NCI-H2171 treated with DMSO at 0.1 percent for 48 hours (cell line): ENCODE data around the gene F3.

Experiments used
- DNase-seq: peaks from one replicate; lab custom pipeline; 2025; lab: John Stamatoyannopoulos, UW

F3 gene

DNA sequence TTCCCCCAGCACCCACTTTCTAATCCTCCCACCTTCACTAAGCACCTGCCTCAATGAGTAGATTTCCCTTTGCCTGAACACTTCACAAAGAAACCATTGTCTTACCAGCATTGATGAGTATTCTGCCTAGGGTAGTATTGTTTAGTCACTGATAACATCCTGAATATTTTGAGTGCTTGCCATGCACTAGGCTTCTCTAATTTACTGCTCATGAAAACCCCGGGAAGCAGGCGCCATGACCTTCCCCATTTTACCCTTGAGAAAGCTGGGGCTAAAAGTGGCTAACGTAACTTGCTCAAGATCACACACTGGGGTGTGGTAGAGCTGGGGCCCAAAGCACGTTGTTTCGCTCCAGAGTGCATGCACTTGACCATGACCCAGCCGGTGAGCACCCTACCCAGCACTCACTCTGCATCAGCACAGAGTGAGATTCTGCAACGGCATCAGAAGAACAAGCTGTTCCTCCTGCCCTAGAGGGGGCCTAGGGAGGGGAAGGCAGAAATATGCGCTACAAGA, 10.6 kb upstream of the F3 start:
- no peak for DNase-seq

DNA sequence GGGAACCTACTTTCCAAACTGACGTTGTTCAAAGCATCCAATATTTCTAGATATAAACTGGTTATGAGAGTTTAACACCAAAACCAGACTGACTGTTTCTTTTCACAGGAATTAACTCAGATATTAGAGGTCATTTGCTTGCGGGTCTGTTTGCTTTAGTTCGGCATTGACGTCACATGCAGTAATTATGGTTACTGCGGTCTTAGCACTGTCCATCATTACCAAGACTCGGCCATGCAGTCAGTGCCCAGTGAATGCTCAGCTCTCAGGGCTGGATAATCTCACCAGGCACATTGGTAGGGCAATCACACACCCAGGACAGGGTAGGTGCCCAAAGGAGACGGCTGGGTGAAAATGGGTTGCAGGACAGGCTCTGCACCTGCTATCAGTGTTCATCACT, 9.9 kb upstream of the F3 start:
- DNase-seq = no peak

DNA sequence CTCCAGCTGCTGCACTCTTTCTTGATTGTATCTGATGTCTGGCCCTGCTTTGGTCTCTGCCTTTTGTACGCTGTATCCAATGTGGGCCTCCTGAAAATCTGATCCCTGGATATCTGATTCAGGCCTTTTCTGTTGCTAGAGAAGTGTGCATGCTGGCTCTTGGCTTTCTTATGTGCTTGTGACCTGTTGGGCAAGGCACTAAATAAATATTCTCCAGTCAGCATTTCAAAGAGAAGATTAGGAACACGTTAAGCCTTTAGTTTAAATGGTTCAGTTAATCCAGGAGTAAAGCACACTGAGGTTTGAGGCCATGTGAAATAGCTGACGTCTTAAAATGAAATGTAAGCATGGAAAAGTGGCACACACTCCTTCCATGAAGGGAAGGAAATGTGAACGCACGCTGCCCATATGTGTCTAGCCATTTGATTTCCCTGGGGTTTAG, 9.3 kb upstream of the F3 start:
- no peak for DNase-seq

DNA sequence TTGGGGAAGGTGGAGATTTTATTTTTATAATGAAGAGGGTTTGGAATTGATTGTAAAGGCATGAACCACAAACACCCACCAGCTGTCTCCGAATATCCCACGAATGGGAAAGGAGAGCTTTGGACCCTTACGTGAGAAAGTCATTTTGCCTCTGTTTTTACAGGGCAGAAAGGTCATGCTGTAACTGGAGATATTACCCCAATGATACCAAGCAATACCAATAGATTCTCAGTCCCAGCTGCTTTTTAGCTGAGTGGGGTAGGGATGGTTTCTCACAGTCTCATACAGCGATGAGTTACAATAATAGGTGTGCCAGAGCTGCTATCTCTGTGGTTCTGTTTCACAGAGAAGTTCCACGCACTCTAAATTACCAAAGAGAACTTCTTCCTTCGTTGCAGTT, 8.8 kb upstream of the F3 start:
- no peak for DNase-seq

DNA sequence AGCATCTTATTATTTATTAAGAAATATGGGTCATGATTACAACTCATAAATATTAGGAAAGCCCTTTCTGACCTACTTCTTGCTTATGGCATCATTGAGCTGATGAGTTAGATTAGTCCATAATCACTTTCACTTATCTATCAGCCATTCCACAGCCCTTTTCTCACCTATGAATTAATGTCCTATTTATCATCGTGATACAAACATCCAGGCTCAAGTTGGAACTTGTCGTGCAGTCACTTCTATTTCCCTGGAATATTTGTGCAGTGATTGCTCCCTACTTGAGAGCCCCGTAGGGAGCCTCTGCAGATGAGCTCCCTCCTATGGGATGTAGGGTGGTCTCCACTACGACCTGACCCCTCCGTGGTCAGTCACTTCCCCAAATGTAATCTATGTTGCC, 8.1 kb upstream of the F3 start:
- DNase-seq = no peak

DNA sequence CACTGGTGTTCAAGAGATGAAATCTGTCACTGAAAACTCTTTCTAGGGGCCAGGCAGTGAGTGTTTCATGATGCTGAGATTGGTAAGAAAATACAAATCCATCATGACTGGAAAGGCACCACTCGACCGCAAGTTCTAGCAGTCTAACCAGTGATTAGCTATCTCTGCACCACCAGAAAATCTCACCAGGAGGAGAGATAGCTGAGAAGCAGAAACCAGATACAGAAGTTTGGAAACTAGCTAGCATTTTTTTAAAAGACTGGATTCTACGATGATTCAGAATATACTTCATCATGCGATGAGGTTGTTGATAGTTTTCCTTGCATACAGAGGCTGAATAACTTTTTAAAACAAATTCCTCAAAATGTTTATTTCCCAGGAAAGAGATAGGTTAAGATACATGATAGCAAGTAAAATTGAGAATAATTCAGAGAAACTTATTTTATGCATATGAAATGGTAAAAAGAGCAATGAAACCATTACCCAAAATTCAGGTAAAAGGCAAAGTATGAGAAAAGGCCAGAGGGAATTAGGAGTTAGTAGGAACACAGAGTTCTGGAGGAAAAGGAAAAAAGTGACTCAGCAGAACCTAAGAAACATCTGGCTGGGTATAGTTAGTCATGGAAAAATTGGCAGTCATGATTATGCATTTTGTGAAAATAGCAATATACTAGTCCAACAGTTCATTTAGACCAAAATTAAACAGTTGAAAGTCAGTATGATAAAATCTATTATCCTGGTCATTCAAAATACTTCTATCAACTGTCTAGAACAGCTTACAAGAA, 3.3 kb upstream of the F3 start:
- DNase-seq = no peak

DNA sequence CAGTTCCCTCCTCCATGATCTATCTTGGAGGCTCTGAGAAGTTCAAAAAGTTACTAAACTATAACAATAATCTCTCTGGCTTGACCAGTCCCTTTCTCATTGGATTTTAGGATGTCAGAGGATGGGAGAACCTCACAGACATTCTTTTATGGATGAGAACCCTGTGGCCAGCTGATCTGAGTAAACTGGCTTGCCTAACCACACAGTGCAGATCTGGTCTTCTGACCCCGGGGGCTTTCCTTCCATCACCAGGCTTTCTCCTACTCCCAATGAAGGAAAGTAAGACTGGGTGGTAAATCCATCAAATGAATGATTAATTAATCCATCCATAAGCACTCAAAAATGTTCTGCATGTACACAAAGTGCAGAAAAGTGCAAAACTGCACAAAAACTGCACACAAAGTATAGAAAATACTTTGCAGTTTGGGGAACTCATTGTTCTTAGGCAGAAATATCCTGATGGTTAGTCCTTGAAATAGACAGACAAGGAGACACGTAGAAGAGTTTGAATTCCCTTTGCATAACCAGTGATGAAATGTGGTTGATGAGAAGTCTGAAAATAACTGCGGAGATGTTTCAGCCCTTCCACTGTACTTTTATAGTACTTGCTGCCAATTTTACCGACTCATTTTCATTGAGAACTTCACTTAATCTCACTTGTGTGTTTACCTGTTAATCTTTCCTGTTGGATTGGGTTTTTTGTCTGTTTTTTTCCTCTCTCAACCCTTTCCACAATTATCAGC, 2.5 kb upstream of the F3 start:
- DNase-seq = no peak

DNA sequence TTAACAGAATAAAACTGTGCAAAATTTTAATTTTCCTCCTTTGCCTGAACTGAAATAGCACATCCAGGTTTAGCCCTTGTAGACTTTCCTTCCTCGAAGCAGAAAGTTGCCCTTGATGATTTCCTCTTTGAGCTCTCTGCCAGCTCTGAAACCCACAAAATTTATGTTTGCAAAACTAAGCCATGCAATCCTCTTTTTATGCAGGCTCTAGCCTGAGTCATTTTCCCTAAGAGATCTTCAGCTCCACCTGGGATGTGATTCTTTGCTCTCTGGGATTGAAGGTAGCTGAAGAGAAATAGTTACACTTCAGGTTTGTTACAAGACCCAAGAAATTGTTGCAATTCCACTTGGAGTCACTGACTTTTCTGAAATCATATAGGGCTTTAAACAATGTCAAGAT, 1.4 kb upstream of the F3 start:
- no peak for DNase-seq

DNA sequence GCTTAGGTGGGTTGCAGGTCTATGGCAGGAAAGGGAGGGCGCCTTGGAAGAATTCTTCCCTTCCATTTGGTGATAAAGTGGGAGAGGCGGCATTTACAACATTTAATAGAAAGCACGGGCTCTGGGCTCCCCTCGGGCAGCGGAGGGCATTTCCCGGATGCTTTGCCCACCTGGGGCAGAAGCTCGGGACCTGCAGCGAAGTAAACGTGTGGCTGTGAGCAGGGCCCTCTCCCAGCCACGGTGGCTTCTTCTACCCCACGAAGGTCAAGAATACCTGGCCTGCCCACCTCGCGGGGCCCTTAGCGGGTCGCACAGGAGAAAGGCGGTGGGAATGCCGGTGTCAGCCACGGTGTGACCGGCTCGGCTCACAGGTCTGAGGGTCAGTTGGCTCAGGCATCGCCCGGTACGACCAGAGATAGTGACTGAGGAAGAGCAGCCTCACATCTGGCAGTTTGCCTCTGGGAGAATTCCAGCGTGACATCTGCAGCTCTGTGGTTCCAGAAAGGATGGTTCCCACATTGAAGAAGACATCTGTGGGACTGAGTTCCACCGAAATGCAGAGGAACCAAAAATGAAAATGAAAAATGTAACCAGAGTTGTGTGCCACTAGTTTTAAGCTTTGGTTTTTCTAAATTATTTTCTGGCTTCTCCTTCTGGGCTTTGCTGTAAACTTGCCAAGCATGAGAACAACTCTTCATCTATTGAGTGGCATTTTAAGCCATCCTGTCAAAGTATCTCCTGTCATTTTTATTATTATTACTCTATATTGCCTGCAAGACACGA, 720 bp upstream of the F3 start:
- no peak for DNase-seq

DNA sequence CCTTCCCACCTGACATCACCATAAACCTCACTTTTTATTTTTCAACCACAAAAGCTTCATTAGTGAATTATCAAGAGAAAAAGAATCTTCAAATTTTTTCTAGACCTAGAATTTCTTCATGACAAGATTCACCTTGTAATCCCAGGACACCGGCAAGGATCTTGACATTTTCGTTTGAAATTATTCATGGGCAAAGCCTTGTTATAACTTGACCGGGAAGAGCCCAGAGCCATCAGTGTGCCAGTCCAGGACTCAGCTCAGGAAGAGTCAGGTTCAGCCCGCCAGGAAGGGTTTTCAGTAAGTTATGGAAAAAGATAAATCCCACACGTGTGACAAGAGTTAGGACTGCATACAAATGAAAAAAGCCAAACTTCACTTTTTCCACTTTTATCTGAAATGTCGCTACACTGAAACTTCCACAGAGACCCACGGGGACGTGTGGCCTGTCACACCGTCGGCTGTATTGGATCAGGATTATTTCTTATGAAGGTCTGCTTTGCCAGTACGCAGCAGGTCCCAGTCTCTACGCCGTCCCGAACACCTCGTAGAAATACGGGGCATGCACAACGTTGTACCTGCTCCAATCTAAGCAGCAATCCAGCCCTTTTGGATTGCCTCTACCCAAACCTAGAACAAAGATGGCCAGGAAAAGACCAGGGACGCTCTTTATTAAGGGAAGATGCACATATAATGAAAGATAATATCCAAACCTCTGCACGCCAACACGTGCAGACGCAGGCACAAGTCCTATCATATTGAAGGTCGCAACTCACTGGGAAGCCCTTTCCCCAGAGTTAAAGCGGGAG, 916 bp downstream of the F3 start:
- no peak for DNase-seq

DNA sequence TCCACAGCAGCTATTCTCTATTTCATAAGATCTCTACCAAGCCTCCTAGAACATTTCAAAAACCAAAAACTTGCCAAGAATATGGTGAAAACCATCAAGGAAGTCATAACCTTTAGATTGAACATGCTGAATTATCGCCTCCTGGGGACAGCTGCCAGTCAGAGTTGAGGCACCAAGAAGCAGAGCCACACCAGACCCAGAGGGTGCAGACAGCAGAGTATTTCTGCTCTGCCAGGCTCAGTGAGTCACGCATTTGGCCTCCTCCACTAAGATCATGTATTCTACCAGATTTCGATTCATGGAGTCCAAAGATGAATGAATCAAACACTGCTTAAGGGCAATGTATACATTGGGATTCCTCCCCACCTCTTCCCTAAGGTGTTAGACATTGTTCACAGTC, 2.1 kb downstream of the F3 start:
- no peak for DNase-seq

DNA sequence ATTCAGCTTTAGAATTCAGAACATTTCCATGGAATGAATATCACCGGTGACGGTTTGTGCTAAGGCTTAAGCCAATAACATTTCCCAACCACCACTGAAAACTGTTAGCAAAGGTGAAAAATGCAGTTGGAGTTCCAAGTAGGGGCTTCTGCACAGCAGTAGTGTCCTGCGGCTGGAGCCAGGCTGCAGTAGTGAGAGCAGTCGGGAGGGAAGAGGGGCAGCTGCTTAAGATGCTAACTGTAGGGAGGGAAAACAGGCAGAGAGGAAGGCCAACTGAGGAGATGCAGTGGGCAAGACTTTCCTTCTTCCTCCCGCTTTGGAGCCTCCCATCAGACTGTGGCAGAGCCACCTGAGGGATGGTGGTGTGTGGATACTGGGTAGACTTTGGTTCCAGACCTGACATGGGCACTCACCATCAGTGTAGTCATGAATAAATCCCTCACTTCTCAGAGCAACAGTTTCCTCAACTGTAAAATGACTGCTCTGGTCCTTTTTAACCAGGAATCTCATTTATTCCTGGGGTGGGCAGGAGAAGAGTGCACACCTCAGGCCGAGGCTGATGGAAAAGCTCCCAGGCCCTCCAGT, 3.2 kb downstream of the F3 start:
- DNase-seq = no peak

DNA sequence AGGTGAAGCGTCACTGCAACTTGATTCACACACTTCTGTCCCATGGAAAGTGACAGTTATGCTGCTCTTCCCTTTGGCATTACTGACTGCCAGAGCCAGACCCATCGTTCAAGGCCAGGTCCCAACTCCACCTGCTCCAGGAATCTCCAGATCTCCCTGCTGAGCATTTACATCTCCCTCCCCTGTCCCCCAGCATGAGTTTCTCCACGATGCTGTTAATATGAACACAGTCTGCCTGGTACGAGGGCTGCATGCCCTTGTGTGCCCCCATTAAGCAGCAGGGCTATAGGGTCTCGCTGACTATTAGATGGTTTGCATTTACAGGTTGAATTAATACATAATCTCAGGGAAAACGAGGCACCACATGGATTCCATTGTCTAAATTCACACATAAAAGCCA, 4.3 kb downstream of the F3 start:
- DNase-seq = no peak

DNA sequence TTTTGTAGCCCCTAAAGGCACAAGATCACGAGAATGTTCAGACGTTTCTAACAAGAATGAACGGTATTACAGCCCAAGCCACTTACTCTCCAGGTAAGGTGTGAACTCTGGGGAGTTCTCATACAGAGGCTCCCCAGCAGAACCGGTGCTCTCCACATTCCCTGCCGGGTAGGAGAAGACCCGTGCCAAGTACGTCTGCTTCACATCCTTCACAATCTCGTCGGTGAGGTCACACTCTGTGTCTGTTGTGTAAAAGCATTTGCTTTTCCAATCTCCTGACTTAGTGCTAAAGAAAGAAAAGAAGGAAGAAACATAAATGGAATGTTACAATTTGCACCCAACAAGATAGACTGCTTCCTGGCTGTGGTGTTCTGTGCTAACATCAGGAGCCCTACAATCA, 5.7 kb downstream of the F3 start:
- DNase-seq = no peak

DNA sequence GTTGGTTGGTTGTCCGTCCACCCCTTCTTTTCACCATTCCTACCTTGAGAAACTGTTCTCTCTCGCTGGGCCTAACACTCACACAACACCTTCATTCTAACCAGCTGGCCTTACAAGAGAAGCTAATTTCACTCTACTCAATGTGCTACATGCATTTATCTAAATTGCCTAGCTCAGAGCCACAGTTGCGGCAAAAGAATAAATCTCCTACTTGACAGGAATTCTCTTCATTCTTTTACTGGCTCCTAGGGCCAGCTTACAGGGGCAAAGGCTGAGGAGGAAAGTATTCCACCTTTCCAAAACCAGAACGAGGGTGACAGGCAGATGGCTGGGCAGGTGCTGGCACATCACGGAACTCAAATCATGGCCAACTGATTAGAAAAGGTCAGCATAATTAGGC, 6.5 kb downstream of the F3 start:
- no peak for DNase-seq

DNA sequence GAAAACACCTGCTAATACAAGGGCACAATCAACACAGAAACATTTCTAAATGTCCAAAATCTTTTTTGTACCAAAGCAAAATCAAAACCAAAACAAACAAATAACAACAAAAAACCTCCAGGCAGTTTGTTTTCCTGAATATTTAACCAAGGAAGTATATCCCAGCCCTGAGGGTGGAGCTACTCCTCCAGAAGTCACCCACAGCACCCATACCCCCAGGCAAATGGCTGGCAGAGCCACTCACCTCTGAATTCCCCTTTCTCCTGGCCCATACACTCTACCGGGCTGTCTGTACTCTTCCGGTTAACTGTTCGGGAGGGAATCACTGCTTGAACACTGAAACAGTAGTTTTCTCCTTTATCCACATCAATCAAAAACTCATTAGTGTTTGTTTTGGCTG, 9.5 kb downstream of the F3 start:
- DNase-seq = no peak

DNA sequence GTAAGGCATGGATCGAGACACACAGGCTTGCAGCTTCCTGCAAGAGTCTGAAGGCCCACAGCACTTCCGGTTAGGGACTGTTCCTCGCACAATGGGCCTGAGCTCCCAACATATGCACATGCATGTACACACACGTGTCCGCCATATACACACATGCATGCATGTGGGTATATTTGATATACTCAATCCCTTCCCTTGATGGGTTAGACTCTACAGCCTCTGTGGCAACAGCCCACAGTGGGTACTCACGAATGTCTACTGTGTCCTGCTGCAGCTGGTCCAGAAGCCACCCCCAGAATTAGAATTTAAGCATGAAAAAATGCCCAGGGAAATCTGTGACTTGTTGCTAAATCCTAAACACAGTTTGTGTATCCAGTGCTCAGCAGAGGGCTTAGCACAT, 9.9 kb downstream of the F3 start:
- DNase-seq = no peak

DNA sequence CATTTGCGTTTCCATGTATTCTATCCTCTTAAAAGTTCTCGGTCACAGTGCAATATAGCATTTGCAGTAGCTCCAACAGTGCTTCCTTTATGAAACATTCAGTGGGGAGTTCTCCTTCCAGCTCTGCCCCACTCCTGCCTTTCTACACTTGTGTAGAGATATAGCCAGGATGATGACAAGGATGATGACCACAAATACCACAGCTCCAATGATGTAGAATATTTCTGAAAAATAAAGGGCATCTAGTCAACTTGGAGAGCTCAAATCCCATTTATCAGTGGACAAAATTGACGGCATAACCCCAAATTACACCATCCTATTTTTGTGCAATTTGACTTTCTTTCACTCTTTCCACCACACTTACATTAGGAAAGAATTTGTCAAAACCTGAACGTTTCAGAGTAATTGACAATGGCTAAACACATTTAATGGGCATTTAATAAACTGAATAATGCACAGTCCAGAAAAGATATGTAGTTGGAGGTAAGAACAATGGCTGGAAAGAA, 11.1 kb downstream of the F3 start:
- no peak for DNase-seq

DNA sequence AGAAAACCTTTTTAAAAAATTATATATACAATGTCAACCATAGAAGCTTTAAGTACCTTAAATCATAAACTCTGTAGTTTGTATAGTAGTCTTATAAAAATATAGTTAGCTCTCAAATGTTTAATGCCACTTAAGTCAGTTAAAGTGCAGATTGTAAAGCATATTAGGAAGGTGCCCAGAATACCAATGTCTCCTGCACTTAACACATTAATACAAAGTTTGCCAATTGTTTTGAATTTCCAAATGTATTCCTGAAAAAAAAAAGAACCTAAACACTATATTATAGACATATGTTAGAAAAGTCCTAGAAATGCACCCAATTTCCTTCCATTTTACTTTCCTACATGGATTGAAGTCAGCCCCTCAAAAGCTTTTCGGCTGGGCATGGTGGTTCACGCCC, 12.1 kb downstream of the F3 start:
- DNase-seq = no peak

DNA sequence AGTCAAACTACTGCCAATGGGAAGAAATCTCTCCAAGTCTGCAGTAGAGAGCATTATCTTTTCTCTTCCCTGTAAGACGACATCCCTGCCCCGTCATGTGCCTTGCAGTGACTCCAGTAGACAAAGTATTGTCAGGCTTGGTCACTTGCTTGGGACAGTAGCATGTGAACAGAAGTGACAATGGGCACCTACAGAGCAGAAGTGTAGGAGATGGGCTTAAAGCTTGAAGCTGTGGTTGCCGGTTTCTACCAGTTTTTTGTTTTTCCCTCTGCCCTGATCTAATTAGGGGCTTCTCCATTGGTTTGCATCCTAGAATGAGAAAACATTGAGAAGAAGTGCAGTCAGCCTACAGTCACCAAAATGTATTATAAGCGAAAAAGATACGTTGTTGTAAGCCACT, 12.7 kb downstream of the F3 start:
- no peak for DNase-seq

DNA sequence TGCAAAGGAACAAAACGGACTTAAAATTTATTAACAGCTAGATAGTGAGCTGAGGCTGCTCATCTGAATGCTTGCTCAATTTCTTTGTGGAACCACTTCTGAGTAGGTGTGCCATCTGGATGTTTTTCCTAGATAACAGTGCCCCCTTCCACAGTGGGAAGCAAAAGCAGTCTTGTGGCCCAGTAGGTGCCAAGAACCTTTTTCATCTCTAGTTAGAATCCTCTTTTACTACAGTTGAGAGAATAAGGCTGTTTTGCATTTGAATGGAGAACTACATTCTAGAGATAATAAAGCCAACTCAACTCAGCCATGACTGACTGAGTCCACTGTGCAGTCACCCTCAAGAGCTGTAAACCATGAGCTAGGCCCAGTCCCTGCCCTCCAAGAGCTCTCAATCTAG, 13.3 kb downstream of the F3 start:
- peak; percentile 24 for DNase-seq
